NT2/D1 (cell line): Measurements from ENCODE around the gene ZBTB16.

ENCODE experiments used
- DNase-seq: peaks from one replicate; pipeline ENCODE4 v3.0.0-alpha.2; 2011; ENCODE audit warnings: low read depth, low spot score
- H3K27me3 ChIP-seq: 2 replicates; pipeline ENCODE4 v1.6.0; 2011; ENCODE audit warnings: mild to moderate bottlenecking; ENCODE audit not compliant: insufficient read length, insufficient read depth
- H3K36me3 ChIP-seq: 2 replicates; pipeline ENCODE4 v1.6.1; 2011; ENCODE audit warnings: mild to moderate bottlenecking, low read length, mixed read lengths; ENCODE audit not compliant: insufficient read depth, insufficient read length
- H3K4me1 ChIP-seq: 2 replicates; pipeline ENCODE4 v1.5.1; 2011; ENCODE audit not compliant: insufficient read depth, insufficient read length
- H3K4me3 ChIP-seq: 2 replicates; pipeline ENCODE4 v1.5.1; 2011; ENCODE audit warnings: low read depth; ENCODE audit not compliant: insufficient read length
- H3K9ac ChIP-seq: 2 replicates; pipeline ENCODE4 v1.6.0; 2011; ENCODE audit warnings: low read depth; ENCODE audit not compliant: insufficient read length
- H3K9me3 ChIP-seq: 2 replicates; pipeline ENCODE4 v1.5.1; 2011; ENCODE audit warnings: mild to moderate bottlenecking, low read length; ENCODE audit not compliant: insufficient read depth
- SUZ12 ChIP-seq: IDR thresholded peaks from 2 replicates; pipeline ENCODE4 v1.6.1; 2011; ENCODE audit not compliant: insufficient read length, insufficient read depth; ENCODE audit errors: extremely low read depth
- YY1 ChIP-seq: IDR thresholded peaks from 2 replicates; pipeline ENCODE4 v1.6.1; 2011; ENCODE audit not compliant: insufficient read length, insufficient read depth
- ZNF274 ChIP-seq: IDR thresholded peaks from 2 replicates; pipeline ENCODE4 v1.6.1; 2011; ENCODE audit warnings: mild to moderate bottlenecking, low read depth, low read length

Gene ZBTB16

DNA sequence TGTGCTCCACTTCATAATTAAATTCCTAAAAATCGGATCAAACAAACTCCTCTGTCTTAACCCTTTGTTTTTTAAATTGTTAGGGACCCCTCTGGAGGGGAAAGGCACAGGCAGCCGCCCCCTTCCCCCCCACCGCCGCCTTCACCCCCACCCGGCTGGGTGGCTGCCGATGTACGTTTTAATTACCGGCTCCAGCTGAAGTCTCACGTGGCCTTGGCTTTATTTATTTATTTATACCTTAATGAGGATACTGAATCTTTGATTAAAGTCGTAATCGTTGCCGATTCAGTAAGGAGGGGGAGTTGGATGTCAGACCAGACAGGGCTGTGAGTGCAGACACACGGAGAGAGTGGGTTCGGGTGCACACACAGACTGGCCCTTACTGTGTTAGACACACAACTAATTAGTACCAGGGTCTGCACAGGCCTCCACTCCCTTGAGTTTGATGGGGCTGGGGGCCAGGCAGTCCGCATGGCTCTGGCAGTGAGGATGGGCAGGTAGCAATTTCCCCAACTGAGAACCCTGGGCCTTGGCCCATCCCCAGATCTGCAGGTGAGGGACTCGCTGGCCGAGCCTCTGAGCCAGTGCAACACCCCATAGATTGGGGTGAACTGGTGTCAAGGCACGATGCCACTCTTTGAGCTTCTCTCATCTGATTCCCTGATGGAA, 185.3 kb downstream of the ZBTB16 start:
- no peaks in the 10 kb centered on the region for H3K9me3 ChIP-seq
- no peak overlapping the region for H3K9ac ChIP-seq
- no peaks in the 10 kb centered on the region for H3K36me3 ChIP-seq
- no peak for DNase-seq
- no peaks in the 10 kb centered on the region for H3K27me3 ChIP-seq
- no peak for TF ChIP-seq ZNF274
- TF ChIP-seq YY1 = no peak
- TF ChIP-seq SUZ12 = no peak
- H3K4me3 ChIP-seq = no peak overlapping the region
- peaks cover 3% of the 10 kb centered on the region for H3K4me1 ChIP-seq

DNA sequence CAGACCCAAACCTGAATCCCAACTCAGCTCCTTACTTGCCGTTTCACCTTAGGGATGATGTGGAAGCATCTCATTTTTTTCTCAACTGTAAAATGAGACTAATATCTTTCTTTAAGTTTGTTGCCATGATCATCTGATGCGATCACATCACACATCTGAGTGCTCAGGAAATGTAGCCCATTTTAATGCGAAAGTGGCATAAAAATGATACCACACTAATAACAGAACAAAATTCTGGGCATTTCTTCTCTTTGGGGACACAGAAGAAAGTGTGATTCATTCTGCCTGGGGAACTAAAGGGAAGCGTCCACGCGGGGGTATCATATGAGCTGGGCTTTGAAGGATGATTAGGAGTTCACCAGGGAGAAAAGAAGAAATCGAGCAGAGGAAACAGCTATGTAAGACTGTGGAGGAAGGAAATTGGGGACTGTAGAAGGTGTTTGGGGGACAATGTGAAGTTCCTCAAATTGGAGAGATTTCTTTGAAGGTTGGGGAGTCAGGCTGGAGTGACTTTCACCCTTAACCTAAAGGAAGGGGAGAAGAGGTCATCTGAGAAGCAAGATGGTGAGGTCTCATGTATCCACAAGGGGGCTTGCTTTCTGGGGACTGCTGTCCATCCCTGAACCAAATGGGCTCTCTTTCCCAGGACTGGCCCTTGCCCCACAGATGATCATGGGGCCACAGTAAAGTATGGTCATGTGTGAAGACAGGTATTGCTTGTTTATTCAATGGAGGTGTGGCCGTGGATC, 187.0 kb downstream of the ZBTB16 start:
- no peak for TF ChIP-seq YY1
- TF ChIP-seq SUZ12 = no peak
- no peak for TF ChIP-seq ZNF274
- DNase-seq = no peak
- Histone ChIP-seq H3K9me3 (no peaks in the 10 kb centered on the region), H3K9ac (no peak overlapping the region), H3K4me3 (no peak overlapping the region), H3K27me3 (no peaks in the 10 kb centered on the region), H3K36me3 (no peaks in the 10 kb centered on the region), H3K4me1 (peaks cover 8% of the 10 kb centered on the region)

DNA sequence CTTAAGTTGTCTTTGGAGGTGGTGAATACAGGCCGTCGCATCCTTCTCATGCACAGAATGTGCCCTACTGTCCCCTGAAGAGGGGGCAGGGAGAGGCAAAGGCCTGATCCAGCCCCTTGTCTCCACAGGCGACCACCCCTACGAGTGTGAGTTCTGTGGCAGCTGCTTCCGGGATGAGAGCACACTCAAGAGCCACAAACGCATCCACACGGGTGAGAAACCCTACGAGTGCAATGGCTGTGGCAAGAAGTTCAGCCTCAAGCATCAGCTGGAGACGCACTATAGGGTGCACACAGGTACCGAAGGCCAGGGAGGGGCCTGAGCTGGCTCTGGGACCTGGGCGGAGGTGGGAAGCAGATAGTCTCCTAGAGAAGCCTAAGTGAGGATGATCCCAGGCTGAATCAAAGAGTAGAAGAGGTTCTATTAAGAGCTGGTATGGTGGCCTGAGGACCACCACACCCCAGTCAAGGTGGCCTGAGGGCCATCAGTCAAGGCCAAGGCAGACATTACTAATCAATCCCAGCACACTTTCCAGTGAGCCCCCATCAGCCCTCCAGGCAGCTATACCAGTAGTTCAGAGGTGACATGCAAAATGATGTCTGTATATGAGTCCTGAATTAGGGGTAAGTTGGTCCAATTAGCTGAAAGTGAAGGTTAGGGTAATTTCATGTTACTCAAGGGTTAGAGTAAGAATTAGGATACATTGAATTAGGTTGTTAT, 187.7 kb downstream of the ZBTB16 start:
- Histone ChIP-seq H3K9me3 (no peaks in the 10 kb centered on the region), H3K9ac (no peak overlapping the region), H3K27me3 (no peaks in the 10 kb centered on the region), H3K36me3 (no peaks in the 10 kb centered on the region), H3K4me3 (no peak overlapping the region), H3K4me1 (peaks cover 8% of the 10 kb centered on the region)
- no peak for DNase-seq
- no peak for TF ChIP-seq YY1
- no peak for TF ChIP-seq SUZ12
- no peak for TF ChIP-seq ZNF274

DNA sequence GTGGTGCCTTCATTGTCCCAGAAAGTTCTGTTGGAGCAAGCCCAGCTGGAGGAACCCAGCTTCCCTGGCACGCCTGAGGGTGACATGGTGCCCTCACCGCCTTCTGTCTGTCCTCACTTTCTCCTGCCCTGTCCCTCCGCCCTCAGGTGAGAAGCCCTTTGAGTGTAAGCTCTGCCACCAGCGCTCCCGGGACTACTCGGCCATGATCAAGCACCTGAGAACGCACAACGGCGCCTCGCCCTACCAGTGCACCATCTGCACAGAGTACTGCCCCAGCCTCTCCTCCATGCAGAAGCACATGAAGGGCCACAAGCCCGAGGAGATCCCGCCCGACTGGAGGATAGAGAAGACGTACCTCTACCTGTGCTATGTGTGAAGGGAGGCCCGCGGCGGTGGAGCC, 190.7 kb downstream of the ZBTB16 start:
- TF ChIP-seq SUZ12 (no peak), YY1 (no peak), ZNF274 (no peak)
- DNase-seq = no peak

DNA sequence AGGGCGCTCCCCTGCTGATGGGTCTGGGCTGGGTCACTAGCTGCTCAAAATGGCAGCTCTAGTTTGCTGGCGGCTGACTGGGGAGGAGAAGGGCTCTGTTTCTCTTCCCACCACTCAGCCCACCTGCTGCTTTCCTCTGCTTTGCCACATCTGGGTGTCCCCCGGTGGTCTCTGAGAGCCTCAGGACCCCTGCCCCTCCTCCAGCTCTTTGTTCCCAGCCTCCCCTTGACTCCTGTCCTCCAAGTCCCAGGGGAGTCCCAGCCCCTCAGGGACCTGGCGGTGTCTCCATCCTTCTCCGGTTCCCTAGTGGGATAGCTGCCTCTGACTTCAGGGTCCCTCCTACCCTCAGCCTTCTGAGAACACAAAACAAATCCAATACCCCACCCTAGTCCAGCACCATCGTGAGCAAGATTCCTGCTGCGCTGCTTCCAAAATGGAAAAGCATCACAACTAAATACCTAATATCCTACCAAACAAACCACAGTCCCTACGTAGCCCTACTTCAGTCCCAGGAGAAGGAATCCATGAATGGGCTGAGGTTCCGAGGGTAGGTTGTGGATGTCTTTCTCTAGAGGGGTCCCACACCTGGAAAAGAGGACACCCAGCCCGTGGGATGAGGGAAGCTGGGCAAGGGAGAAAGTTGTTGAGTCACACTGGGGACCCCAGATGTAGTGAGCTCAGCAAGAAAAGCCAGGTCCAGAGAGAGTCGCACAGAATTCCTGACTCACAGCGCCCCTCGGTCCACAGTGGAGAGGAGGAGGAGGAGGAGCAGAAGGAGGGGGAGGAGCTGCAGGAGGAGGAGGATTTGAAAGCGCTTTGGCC, 191.7 kb downstream of the ZBTB16 start:
- no peak overlapping the region for H3K9ac ChIP-seq
- no peak overlapping the region for H3K4me3 ChIP-seq
- H3K4me1 ChIP-seq = peaks cover 4% of the 10 kb centered on the region
- H3K36me3 ChIP-seq = no peaks in the 10 kb centered on the region
- H3K27me3 ChIP-seq = no peaks in the 10 kb centered on the region
- TF ChIP-seq SUZ12 (no peak), YY1 (no peak), ZNF274 (no peak)
- no peak for DNase-seq
- H3K9me3 ChIP-seq = no peaks in the 10 kb centered on the region

More for the DNA sequence above, 190.7 kb downstream of the ZBTB16 start:
- peaks cover 4% of the 10 kb centered on the region for H3K4me1 ChIP-seq
- no peaks in the 10 kb centered on the region for H3K36me3 ChIP-seq
- no peak overlapping the region for H3K9ac ChIP-seq
- H3K9me3 ChIP-seq = no peaks in the 10 kb centered on the region
- no peak overlapping the region for H3K4me3 ChIP-seq
- H3K27me3 ChIP-seq = no peaks in the 10 kb centered on the region

DNA sequence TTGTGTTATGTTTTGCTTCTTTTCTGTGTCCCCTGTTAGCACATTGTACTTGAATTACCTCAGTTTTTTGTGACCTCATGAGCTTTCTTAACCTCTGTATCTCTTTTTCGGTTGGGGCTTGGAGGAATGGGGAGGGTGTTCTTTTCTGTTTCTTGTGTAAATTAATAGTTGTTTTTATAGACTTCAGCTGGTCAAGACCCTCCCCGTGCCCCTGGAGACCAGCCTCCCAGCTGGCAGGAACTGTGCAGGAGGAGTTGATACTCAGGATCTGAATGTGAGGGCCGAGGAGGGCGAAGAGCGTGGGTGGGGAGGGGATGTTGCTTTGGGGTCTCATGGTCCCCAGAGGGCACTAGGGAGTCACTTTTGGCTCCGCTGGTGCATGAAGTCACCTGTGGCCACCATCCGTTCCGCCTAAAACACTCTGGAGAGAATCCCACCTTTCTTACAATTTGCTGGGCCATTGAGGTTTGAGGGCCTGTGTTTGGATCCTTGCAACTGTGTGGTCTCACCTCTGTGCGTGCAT, 192.4 kb downstream of the ZBTB16 start:
- H3K36me3 ChIP-seq = no peaks in the 10 kb centered on the region
- peaks cover 7% of the 10 kb centered on the region for H3K4me1 ChIP-seq
- H3K9me3 ChIP-seq = no peaks in the 10 kb centered on the region
- no peak overlapping the region for H3K4me3 ChIP-seq
- DNase-seq = no peak
- TF ChIP-seq SUZ12 = no peak
- no peak for TF ChIP-seq YY1
- TF ChIP-seq ZNF274 = no peak
- no peak overlapping the region for H3K9ac ChIP-seq
- H3K27me3 ChIP-seq = no peaks in the 10 kb centered on the region
